Ascending aorta (tissue), 2 donors: ENCODE results near the gene BAIAP2L2. TPM values are rescaled to one million over a fixed set of nuclear protein-coding genes. Genes with fewer than 3 reads are reported as not detected.

Experiments
- DNase-seq, 2 donors: peaks; one replicate each; pipeline ENCODE4 v3.0.0-alpha.2; 2019; ENCODE audit warnings: low spot score in 2 of 2
- H3K27ac ChIP-seq, 2 donors: fragments of 200-600 bp; sonication (generic); one replicate each; pipeline ENCODE4 v1.5.1; 2016 to 2017; ENCODE audit warnings: mild to moderate bottlenecking in 1 of 2
- H3K27me3 ChIP-seq: fragments of 200-600 bp; sonication (generic); one replicate; pipeline ENCODE4 v1.5.1; 2017
- H3K36me3 ChIP-seq, 2 donors: fragments of 200-600 bp; sonication (generic); one replicate each; pipeline ENCODE4 v1.5.1; 2016
- H3K4me1 ChIP-seq, 2 donors: fragments of 200-600 bp; sonication (generic); one replicate each; pipeline ENCODE4 v1.5.1; 2016 to 2017; ENCODE audit warnings: mild to moderate bottlenecking in 1 of 2
- H3K4me3 ChIP-seq, 2 donors: fragments of 200-600 bp; sonication (generic); one replicate each; pipeline ENCODE4 v1.5.1; 2016 to 2017; ENCODE audit warnings: mild to moderate bottlenecking in 1 of 2
- H3K9me3 ChIP-seq, 2 donors: fragments of 200-600 bp; sonication (generic); one replicate each; pipeline ENCODE4 v1.5.1; 2016
- intact Hi-C: fragments of 100-400 bp; cut with DNase I; formaldehyde crosslinking; loops from one replicate; pipeline ENCODE4 v1.15.1; 2023
- total RNA-seq: library from RNA; depleted of rRNA; stranded (reverse); fragments of >200 nt; gene quantifications from one replicate; pipeline ENCODE4 v1.1.0, GENCODE V29; 2016
- TF ChIP-seq, protein P1 (sequence below), 3 experiments: fragments of 200-600 bp in 2 of 3; fragments of 450-650 bp in 1 of 3; sonication (generic) in 2 of 3; IDR thresholded peaks; one replicate each; pipeline ENCODE4 v1.5.1; 2016 to 2019; ENCODE audit warnings: antibody characterized with exemption in 3 of 3, mild to moderate bottlenecking in 1 of 3, moderate library complexity in 1 of 3

Gene BAIAP2L2
- total RNA-seq, 1 donor from 2014 or later, result not detected

- Histone ChIP-seq H3K4me1 (peaks cover 2 to 10% of the 10 kb centered on the region in 2 donors), H3K27me3 (no peaks in the 10 kb centered on the region), H3K9me3 (no peaks in the 10 kb centered on the region), H3K27ac (no peak overlapping the region), H3K36me3 (no peaks in the 10 kb centered on the region), H3K4me3 (no peak overlapping the region)
- no peak for DNase-seq
- TF ChIP-seq, protein P1, sequence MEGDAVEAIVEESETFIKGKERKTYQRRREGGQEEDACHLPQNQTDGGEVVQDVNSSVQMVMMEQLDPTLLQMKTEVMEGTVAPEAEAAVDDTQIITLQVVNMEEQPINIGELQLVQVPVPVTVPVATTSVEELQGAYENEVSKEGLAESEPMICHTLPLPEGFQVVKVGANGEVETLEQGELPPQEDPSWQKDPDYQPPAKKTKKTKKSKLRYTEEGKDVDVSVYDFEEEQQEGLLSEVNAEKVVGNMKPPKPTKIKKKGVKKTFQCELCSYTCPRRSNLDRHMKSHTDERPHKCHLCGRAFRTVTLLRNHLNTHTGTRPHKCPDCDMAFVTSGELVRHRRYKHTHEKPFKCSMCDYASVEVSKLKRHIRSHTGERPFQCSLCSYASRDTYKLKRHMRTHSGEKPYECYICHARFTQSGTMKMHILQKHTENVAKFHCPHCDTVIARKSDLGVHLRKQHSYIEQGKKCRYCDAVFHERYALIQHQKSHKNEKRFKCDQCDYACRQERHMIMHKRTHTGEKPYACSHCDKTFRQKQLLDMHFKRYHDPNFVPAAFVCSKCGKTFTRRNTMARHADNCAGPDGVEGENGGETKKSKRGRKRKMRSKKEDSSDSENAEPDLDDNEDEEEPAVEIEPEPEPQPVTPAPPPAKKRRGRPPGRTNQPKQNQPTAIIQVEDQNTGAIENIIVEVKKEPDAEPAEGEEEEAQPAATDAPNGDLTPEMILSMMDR (IDR thresholded peaks at IDR 0.05), result no peak
- intact Hi-C loops, result no loop called here
Observed at GRCh38 chr22:38126928-38127668, 16.6 kb upstream of the BAIAP2L2 start.

DNA sequence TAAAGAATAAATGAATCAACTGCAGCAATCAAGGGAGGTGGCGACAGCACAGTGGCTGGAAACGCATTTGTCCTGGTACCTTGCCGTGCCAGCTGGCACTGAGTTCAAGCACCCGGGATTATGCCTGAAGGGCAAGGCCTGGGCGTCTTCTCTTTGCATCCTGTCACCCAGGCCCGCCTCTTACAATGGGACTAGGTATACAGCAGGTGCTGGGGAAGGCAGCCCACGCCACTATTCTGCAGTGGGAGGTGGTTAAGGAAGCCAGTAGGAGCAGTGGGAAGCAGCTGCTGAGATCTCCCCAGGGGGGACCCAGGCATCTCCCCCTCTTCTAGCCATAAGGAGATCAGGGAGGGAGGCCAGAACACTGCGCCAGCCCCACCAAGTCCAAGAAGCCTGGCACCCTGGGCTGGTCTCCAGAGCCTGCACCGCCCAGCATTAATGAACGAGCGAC lies 15.3 kb upstream of the BAIAP2L2 start:
- DNase-seq, result no peak
- H3K4me3 ChIP-seq, result no peak overlapping the region
- TF ChIP-seq, protein P1 (IDR thresholded peaks at IDR 0.05), result no peak
- peaks cover 0 to 4% of the 10 kb centered on the region in 2 donors for H3K4me1 ChIP-seq
- no peaks in the 10 kb centered on the region for H3K27me3 ChIP-seq
- H3K36me3 ChIP-seq, result no peaks in the 10 kb centered on the region
- intact Hi-C loops, result no loop called here
- H3K9me3 ChIP-seq, result no peaks in the 10 kb centered on the region
- H3K27ac ChIP-seq, result no peak overlapping the region

DNA sequence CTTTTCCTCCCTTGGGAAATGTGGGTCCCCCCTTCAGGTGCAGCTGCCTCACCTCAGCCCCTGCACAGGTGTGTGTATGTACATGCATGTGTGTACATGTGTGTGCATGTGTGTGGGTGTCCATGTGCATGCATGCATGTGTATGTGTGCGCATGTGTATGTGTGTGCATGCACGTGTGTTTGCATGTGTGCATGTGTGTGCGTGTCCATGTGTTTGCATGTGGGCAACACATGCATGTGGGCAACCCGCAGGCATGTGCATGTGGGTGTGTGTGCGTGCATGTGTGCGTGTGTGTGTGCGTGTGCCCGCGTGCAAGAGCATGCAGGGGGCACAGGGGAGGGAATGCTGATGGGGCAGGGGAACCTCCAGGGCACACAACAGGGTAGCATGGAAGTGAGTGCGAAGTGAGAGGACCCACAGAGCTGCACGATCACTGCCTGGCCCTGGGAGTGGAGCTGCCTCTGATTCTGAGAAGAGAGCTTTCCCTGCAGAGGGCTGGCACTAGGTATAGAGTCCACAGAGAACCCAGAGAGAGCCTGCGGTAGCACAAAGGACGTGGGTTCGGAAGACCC lies 14.6 kb upstream of the BAIAP2L2 start:
- no peaks in the 10 kb centered on the region for H3K9me3 ChIP-seq
- H3K27me3 ChIP-seq, result no peaks in the 10 kb centered on the region
- H3K4me3 ChIP-seq, result no peak overlapping the region
- intact Hi-C loops, result no loop called here
- no peaks in the 10 kb centered on the region for H3K4me1 ChIP-seq
- no peak for DNase-seq
- TF ChIP-seq, protein P1 (IDR thresholded peaks at IDR 0.05), result no peak
- no peak overlapping the region for H3K27ac ChIP-seq
- no peaks in the 10 kb centered on the region for H3K36me3 ChIP-seq

- H3K27me3 ChIP-seq, result no peaks in the 10 kb centered on the region
- TF ChIP-seq, protein P1 (IDR thresholded peaks at IDR 0.05), result no peak
- no peak overlapping the region for H3K4me3 ChIP-seq
- intact Hi-C loops, result no loop called here
- H3K9me3 ChIP-seq, result no peaks in the 10 kb centered on the region
- DNase-seq, result no peak
- no peaks in the 10 kb centered on the region for H3K4me1 ChIP-seq
- H3K27ac ChIP-seq, result no peak overlapping the region
- no peaks in the 10 kb centered on the region for H3K36me3 ChIP-seq
Observed at GRCh38 chr22:38124236-38124974, 13.9 kb upstream of the BAIAP2L2 start.

DNA sequence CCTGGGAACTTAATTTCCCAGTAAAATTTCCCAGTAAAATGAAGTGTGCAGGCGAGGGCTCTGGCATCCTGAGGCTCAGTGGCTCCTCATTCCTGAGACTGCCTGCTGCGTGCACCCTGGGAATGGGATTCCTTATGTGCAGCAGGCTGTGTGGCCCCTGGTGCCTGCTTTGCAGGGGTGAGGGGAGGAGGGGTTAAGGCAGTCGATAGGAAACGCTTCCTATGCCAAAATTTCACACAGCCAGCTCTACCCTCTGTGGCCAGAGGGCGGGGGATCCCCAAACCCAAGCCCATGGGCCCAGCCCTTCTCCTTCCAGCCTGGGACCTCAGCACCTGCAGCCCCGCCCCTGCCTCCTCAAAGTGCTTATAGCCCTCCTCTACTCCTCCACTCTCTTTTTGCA lies 12.1 kb upstream of the BAIAP2L2 start:
- Histone ChIP-seq H3K9me3 (no peaks in the 10 kb centered on the region), H3K36me3 (no peaks in the 10 kb centered on the region), H3K4me3 (no peak overlapping the region), H3K27me3 (no peaks in the 10 kb centered on the region), H3K4me1 (no peaks in the 10 kb centered on the region), H3K27ac (no peak overlapping the region)
- TF ChIP-seq, protein P1 (IDR thresholded peaks at IDR 0.05), result no peak
- no peak for DNase-seq
- intact Hi-C loops, result no loop called here
